ENCODE measurements around the gene STX8. TPM values are rescaled to one million over a fixed set of nuclear protein-coding genes. Genes with fewer than 3 reads are reported as not detected.
"Not testable (repeated sequence)": the region's sequence is repeated elsewhere in the genome, so short reads cannot be mapped to it uniquely, and the experiment has no call there.

STX8 gene
- total RNA-seq, 1 donor from 2014 or later: 76.6 TPM

DNA sequence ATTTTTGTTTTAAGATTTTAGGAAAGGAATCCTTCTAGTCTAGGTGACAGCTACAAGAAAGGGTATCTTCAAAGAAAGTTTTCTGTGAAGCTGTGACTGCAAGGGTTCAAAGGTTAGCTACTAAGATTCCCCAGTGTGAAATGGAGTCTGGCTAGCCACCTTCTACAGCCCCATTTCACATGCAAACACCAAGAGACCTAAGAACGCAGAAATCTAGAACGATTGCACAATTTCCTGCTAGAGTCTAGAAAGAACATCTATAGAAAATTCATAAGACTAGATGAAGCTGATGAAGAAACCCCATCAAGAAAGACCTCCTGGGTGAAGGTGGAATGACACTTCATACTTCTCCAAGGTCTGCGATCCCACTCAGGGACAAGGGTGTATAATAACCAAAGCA lies 77.1 kb downstream of the STX8 start:
- no peak for DNase-seq

GRCh38 chr17:9488556-9488955 lies 87.1 kb downstream of the STX8 start:
- DNase-seq: no peak

GRCh38 chr17:9487406-9487805 lies 88.2 kb downstream of the STX8 start:
- DNase-seq: no peak

- no peak for DNase-seq
These were observed 90.8 kb downstream of the STX8 start for GRCh38 chr17:9484789-9485188.

GRCh38 chr17:9479964-9480363 lies 95.7 kb downstream of the STX8 start:
- no peak for DNase-seq

DNA sequence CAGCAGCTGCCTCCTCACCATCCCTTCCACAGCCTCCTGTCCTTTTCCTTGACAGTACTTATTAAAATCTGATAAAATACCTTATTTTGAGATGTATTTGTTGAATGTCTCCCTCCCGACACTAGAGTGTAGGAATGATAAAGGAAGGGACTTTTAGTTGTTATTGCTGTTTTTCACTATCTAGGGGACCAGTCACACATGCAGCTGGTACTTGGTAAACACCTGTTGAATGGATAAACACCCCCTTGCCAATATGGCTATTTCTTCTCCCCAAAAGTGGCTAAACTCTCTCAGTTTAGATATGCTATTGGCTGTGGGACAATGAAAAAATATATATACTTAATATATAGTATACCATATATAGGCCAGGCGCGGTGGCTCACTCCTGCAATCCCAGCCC lies 96.7 kb downstream of the STX8 start:
- no peak for DNase-seq

DNA sequence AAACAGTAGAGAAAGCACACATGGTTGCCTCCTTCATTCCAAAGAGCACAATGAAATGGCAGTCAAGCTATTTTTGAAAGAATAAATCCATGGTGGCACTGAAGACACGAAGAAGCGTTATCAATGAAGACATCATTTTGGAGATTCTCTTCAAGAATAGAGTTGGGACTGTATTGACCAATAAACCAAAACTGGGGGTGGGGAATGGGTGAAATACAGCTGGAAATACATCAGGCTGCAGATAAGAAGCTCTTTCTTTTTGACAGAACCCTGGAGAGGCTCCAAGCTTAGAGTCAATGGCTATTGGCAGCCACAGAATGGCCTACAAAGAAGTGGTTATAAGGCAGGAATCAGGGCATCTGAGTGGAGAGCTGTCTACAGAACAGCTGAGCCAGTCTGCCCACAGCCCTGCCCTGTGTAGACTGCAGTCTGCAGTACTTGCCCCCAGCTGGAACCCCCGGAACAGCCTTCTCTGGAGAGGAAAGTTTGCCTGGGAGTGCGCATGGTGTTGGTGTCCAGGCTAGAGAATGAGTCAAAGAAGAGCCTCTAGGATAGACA lies 100.4 kb downstream of the STX8 start:
- no peak for DNase-seq

DNA sequence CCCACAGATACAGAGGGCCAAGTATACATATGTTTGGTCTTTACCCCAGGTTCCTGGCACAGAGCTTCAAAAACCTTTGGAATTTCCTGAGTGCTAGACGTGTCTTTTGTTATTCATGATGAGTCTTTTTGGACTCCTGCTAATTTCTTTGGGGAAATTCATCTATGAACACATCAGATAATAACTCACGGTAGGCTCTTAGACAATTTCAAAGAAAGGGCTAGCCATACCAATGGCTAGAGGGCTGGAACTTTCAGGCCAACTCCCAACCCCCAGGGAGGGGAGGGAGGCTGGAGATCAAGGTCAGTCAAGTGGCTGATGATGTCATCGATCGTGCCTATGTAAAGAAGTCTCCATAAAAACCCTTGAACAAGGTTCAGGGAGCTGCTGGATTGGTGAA lies 101.9 kb downstream of the STX8 start:
- DNase-seq: peak; percentile 47

GRCh38 chr17:9472541-9472940 lies 103.1 kb downstream of the STX8 start:
- DNase-seq: peak; percentile 72

DNA sequence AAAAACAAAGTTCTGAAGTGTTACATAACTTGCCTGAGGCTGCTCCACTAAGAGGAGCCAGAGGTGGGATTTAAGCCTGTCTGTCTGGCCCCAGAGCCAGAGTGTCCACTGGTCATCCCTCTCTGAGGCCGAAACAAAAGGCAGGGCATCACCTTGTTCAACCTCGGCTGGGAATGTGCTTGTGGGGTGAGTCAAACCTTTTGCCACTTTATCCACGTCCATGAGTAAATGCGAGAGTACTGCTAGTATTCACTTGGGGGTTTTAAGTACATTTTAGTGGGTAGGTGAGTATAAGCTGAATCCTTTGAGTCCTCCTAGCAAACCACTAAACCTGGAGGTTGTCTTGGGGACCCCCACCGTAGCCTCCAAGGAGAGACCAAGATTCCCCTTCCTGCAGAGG lies 103.5 kb downstream of the STX8 start:
- no peak for DNase-seq

- peak; percentile 34 for DNase-seq
These were observed 105.4 kb downstream of the STX8 start for GRCh38 chr17:9470171-9470570.

DNA sequence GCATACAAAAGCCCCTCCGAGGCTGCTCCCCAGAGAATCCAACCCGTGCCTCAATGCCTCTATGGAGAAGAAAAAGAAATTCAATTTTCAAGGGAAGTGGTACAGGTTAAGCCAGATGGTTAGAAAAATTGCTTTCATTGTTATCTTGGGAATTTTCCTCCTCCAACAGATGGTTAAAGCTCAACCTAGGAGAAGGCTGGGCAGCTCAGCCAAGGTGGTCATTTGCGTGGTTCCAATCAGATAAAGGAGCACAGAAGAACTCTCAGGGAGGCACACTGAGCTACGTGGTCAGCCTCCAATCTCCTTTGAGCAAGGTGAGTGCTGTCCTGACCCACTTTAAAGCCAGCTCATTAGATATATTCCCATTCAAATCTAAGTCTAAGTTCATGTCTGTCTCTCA lies 106.7 kb downstream of the STX8 start:
- no peak for DNase-seq

DNA sequence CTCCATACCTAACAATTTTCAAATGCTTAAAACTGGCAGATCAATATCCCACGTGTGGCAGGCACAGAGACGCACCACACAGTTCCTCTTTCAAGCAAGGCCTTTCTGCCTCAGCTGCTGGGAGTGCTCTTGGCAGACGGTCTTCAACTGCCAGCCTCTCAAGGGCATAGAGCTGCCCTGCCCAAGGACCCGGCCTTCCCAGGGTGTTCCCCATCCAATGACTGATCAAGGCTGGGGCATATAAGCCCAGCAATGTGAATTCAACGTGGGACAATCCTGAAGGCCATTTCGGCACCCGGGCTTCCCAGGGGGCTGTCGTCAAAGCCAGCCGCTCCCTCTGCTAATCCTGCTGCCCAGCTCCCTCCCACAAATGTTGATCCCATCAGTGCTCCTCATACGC lies 107.1 kb downstream of the STX8 start:
- DNase-seq: no peak

DNA sequence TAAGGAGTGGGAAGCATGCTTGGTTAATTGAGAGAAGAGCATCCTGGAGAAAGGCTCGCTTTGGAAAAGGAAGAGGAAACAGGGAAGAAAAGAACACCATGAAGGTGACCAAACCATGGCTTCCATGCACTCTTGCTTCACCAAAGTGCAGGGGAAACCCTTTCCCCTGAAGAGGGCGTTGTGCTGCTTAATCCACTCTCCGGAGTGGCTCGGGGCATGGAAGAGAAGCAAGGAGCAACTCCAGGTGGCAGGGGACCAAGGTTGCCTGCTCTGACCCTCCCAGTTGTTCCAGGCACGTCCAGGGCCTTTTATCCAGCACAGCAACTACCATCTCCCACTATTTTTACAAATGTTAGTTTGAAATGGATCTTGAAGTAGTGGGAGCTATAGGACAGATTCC lies 108.1 kb downstream of the STX8 start:
- DNase-seq: no peak

- DNase-seq: peak; percentile 85
These were observed 110.3 kb downstream of the STX8 start for GRCh38 chr17:9465210-9465921.

GRCh38 chr17:9457005-9457404 lies 118.6 kb downstream of the STX8 start:
- no peak for DNase-seq

GRCh38 chr17:9456330-9456729 lies 119.3 kb downstream of the STX8 start:
- peak; percentile 70 for DNase-seq

DNA sequence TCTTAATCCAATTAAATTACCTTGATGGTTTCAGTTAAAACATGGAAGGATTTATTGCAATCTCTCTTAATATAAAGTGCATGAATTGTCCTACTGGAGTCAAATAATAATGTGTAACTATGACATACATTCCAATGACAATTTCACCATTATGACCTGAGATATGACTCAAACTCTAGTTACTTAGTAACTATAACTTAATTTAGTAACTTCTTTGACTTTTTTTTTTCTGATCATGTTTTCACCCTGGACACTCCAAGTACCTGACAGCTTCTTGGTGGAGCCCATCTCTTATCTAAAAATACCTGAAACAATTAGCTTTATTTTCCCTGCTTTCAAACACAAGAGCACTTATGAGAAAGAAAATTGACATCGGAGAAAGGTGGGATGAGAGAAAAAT lies 123.7 kb downstream of the STX8 start:
- DNase-seq: no peak

DNA sequence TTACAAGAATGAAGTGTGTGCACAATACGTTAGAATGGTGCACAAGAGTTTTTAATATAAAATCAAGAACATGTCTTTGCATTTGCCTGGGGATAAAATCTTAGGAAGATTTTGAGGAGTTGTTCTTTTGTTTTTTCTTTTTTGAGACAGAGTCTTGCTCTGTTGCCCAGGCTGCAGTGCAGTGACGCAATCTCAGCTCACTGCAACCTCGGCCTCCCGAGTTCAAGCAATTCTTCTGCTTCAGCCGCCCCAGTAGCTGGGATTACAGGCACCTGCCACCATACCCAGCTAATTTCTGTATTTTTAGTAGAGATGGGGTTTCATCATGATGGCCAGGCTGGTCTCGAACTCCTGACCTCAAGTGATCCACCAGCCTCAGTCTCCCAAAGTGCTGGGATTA lies 128.3 kb downstream of the STX8 start:
- DNase-seq: not testable (repeated sequence)

DNA sequence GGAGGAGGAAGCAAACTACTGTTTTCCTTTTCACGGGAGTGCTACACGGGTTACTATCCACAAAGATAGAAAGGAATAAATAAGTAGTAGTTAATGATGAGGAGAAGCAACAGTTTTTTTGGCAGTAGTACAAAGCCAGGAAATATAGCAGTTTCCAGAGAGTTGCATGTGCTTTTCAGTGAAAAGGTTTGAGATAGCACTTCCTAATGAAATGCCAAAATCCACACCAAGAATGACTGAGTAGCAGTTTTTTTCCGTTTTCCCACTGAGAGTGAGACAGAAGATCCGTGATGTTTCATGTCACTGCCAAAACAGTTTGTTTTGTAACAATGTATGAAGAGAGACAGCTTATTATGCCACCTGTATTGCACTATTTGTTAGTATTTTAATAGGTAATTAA lies 129.1 kb downstream of the STX8 start:
- DNase-seq: peak; percentile 76

DNA sequence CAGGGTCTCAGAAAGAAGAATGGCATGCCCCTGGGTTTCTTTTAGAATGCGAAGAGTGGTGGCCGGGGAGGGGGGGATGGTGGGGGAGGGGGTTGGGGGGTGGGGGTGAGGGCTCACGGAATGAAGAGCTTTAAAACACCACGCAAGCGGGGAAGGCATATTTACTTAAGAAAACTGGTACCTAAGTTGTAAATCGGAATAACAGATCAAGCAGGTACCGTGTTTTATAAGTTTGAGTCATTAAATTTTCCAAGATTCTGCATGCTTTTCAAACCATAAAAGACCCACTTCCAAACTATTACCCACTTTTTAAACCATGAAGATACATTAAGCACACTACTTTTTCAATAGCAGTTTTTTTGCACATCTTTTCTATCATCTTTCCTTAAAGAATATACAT lies 130.2 kb downstream of the STX8 start:
- DNase-seq: no peak

- DNase-seq: peak; percentile 42
These were observed 130.9 kb downstream of the STX8 start for GRCh38 chr17:9444687-9445086.

GRCh38 chr17:9443811-9444210 lies 131.8 kb downstream of the STX8 start:
- DNase-seq: no peak

GRCh38 chr17:9439851-9440250 lies 135.8 kb downstream of the STX8 start:
- DNase-seq: no peak

- no peak for DNase-seq
These were observed 139.0 kb downstream of the STX8 start for GRCh38 chr17:9436630-9437029.
